Brain microvascular endothelial cell (primary cell): Measurements from ENCODE around the gene CTLA4.

Experiments
- DNase-seq: peaks from one replicate; pipeline ENCODE4 v3.0.0-alpha.2; 2020
- H3K27ac ChIP-seq: fragments of 250-450 bp; sonication (Bioruptor Pico); 2 replicates; pipeline ENCODE4 v1.5.1; 2020; ENCODE audit warnings: mild to moderate bottlenecking, moderate library complexity
- H3K27me3 ChIP-seq: fragments of 250-450 bp; sonication (Bioruptor Pico); replicated peaks from 2 replicates; pipeline ENCODE4 v1.5.1; 2020; ENCODE audit warnings: mild to moderate bottlenecking
- H3K36me3 ChIP-seq: fragments of 250-450 bp; sonication (Bioruptor Pico); replicated peaks from 2 replicates; pipeline ENCODE4 v1.5.1; 2020; ENCODE audit warnings: mild to moderate bottlenecking
- H3K4me3 ChIP-seq: 2 replicates; pipeline ENCODE4 v1.5.1; 2011; ENCODE audit warnings: low read depth, mild to moderate bottlenecking, control low read depth, low read length, moderate library complexity
- CTCF ChIP-seq: IDR thresholded peaks from 2 replicates; pipeline ENCODE4 v1.5.1; 2011; ENCODE audit warnings: low read depth, mild to moderate bottlenecking, moderate library complexity, low read length, control low read depth, inconsistent platforms; ENCODE audit errors: missing control alignments
- in situ Hi-C: cut with HindIII; loops from 2 replicates; pipeline ENCODE4 v1.10.0; 2017; ENCODE audit warnings: low sequenced_read_pairs, low pct_ligation_motif_present

CTLA4 gene

GRCh38 chr2:203869223-203870042 is 1.9 kb downstream of the CTLA4 start:
- in situ Hi-C loops, result no loop called here
- no peak for TF ChIP-seq CTCF
- Histone ChIP-seq H3K36me3 (no peaks in the 10 kb centered on the region), H3K27me3 (no peaks in the 10 kb centered on the region), H3K27ac (no peak overlapping the region), H3K4me3 (no peak overlapping the region)
- no peak for DNase-seq

- in situ Hi-C loops, result no loop called here
- no peak overlapping the region for H3K4me3 ChIP-seq
- TF ChIP-seq CTCF, result no peak
- no peaks in the 10 kb centered on the region for H3K36me3 ChIP-seq
- H3K27ac ChIP-seq, result no peak overlapping the region
- H3K27me3 ChIP-seq, result no peaks in the 10 kb centered on the region
- no peak for DNase-seq
These were observed 2.9 kb downstream of the CTLA4 start for GRCh38 chr2:203870481-203870880.

- no peak overlapping the region for H3K27ac ChIP-seq
- DNase-seq, result no peak
- TF ChIP-seq CTCF, result no peak
- H3K27me3 ChIP-seq, result no peaks in the 10 kb centered on the region
- H3K36me3 ChIP-seq, result no peaks in the 10 kb centered on the region
- in situ Hi-C loops, result no loop called here
- H3K4me3 ChIP-seq, result no peak overlapping the region
These were observed 3.4 kb downstream of the CTLA4 start for GRCh38 chr2:203870941-203871340.

GRCh38 chr2:203871371-203871983 is 3.9 kb downstream of the CTLA4 start:
- TF ChIP-seq CTCF, result no peak
- no peaks in the 10 kb centered on the region for H3K36me3 ChIP-seq
- no peak overlapping the region for H3K27ac ChIP-seq
- no peaks in the 10 kb centered on the region for H3K27me3 ChIP-seq
- in situ Hi-C loops, result no loop called here
- H3K4me3 ChIP-seq, result no peak overlapping the region
- DNase-seq, result no peak

GRCh38 chr2:203873461-203873860 is 5.9 kb downstream of the CTLA4 start:
- no peak for TF ChIP-seq CTCF
- Histone ChIP-seq H3K4me3 (no peak overlapping the region), H3K36me3 (no peaks in the 10 kb centered on the region), H3K27me3 (no peaks in the 10 kb centered on the region), H3K27ac (no peak overlapping the region)
- no peak for DNase-seq
- in situ Hi-C loops, result no loop called here
